Type B pancreatic cell (in vitro differentiated cells): ENCODE data around the gene PARP16. TPM values are rescaled to one million over a fixed set of nuclear protein-coding genes. Genes with fewer than 3 reads are reported as not detected.

ENCODE experiments used
- DNase-seq: peaks from one replicate; pipeline ENCODE4 v3.0.0; 2021; ENCODE audit warnings: mixed read lengths; ENCODE audit not compliant: unreplicated experiment; ENCODE audit errors: extremely low spot score
- H3K27ac Mint-ChIP-seq: 2 replicates; pipeline ENCODE4 v1.8.0; 2021; ENCODE audit warnings: mild to moderate bottlenecking, mixed read lengths
- H3K27me3 Mint-ChIP-seq: 2 replicates; pipeline ENCODE4 v1.8.0; 2021; ENCODE audit warnings: mixed read lengths
- H3K36me3 Mint-ChIP-seq: 2 replicates; pipeline ENCODE4 v1.8.0; 2021; ENCODE audit warnings: mixed read lengths
- H3K4me1 Mint-ChIP-seq: one replicate; pipeline ENCODE4 v1.8.0; 2021; ENCODE audit warnings: mixed read lengths; ENCODE audit not compliant: unreplicated experiment
- H3K4me3 Mint-ChIP-seq: 2 replicates; pipeline ENCODE4 v1.8.0; 2021; ENCODE audit warnings: mild to moderate bottlenecking, mixed read lengths
- H3K9me3 Mint-ChIP-seq: 2 replicates; pipeline ENCODE4 v1.8.0; 2021; ENCODE audit warnings: mixed read lengths
- CTCF ChIP-seq: fragments of 200-600 bp; sonication (generic); conservative IDR thresholded peaks from 2 replicates; pipeline ENCODE4 v1.5.0; 2021; ENCODE audit warnings: antibody characterized with exemption, mild to moderate bottlenecking
- total RNA-seq: library from RNA; stranded (reverse); gene quantifications from 2 replicates; pipeline ENCODE4 v1.2.1, GENCODE V29; 2021; ENCODE audit warnings: low replicate concordance

PARP16 gene
- total RNA-seq, 1 donor from 2014 or later = 12.7 TPM

DNA sequence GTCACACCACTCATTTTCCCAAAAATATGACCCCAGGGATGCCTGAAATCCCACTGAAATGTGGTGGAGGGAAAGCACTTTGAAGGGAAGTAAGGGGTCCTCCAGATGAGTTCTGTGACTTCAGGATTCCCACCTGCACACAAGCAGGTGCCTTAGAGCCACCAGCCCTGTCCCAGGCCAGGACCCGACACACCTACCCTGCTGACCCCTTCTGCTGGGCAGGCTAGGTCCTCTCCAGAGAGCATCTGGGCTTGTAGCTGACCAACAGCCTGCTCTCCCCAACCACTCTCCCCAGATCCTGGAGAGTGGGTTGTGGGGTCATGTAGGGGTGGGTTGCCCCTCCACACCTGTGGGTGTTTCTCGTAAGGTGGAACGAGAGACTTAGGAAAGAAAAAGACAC, 60.5 kb downstream of the PARP16 start:
- no peak for TF ChIP-seq CTCF
- DNase-seq = no peak
- Mint-ChIP-seq H3K27me3 (no peaks in the 10 kb centered on the region), H3K4me1 (no peaks in the 10 kb centered on the region), H3K27ac (no peak overlapping the region), H3K9me3 (no peaks in the 10 kb centered on the region), H3K4me3 (no peak overlapping the region), H3K36me3 (no peaks in the 10 kb centered on the region)

DNA sequence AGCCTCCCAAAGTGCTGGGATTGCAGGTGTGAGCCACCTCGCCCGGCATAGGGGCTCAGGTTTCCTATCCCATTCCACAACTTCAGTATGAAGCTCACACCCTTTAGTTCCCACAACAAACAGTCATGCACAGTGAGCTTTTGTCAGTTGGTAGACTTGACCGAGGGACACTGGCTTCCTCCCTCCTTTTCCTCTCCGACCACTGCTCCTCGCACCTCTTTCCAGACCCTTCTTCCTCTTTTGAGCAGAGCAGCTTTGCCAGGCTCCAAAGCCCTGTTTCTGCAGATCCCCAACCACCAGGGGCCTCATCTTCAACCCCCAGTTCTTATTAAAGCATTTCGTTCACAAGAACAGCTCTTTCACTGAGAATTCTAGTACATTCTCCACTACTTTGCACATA, 62.7 kb downstream of the PARP16 start:
- TF ChIP-seq CTCF = no peak
- no peaks in the 10 kb centered on the region for H3K36me3 Mint-ChIP-seq

GRCh38 chr15:65222891-65223290, 63.8 kb downstream of the PARP16 start:
- no peaks in the 10 kb centered on the region for H3K4me1 Mint-ChIP-seq
- H3K9me3 Mint-ChIP-seq = no peaks in the 10 kb centered on the region
- no peak overlapping the region for H3K27ac Mint-ChIP-seq
- no peak overlapping the region for H3K4me3 Mint-ChIP-seq
- no peak for TF ChIP-seq CTCF
- H3K27me3 Mint-ChIP-seq = no peaks in the 10 kb centered on the region
- no peaks in the 10 kb centered on the region for H3K36me3 Mint-ChIP-seq
- no peak for DNase-seq

More for the DNA sequence above, 62.7 kb downstream of the PARP16 start:
- Mint-ChIP-seq H3K4me3 (no peak overlapping the region), H3K27me3 (no peaks in the 10 kb centered on the region), H3K27ac (no peak overlapping the region), H3K9me3 (no peaks in the 10 kb centered on the region), H3K4me1 (no peaks in the 10 kb centered on the region)
- DNase-seq = no peak

DNA sequence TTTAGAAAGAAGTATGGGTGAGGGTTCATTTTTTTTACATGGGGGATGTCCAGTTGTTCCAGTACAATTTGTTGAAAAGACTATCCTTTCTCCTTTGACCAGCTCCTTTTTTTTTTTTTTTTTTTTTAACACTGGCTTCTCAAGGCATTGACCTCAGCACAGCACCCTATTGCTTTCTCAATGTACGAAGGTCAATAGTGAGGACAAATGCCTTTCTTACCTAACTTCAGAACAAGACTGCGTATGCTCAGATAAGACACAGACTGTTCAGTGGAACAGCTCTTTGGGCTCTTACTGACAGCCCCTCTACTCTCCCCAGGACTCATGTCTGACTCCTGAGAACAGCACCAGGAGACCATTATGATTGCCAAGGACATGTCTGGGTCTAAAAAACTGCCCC, 65.0 kb downstream of the PARP16 start:
- H3K4me1 Mint-ChIP-seq = no peaks in the 10 kb centered on the region

DNA sequence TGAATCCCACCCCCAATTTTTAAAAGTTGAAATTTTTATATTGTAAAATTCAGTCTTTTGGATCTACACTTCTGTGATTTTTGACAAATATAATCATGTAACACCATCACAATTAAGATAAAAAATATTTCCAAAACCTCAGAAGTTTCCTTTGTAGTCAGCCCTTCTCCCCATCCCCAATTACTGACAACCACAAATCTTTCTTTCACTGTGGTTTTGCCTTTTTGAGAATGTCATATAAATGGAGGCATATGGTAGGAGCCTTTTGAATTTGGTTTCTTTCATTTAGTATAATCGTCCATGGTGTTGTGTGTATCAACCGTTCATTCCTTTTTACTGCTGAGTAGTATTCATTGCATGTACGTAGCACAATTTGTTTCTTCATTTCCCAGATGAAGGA, 67.5 kb downstream of the PARP16 start:
- Mint-ChIP-seq H3K27ac (no peak overlapping the region), H3K4me1 (no peaks in the 10 kb centered on the region), H3K36me3 (no peaks in the 10 kb centered on the region), H3K27me3 (no peaks in the 10 kb centered on the region), H3K9me3 (no peaks in the 10 kb centered on the region), H3K4me3 (no peak overlapping the region)
- DNase-seq = no peak
- no peak for TF ChIP-seq CTCF

More for the DNA sequence above, 65.0 kb downstream of the PARP16 start:
- H3K4me3 Mint-ChIP-seq = no peak overlapping the region
- no peak for TF ChIP-seq CTCF
- no peak for DNase-seq
- no peak overlapping the region for H3K27ac Mint-ChIP-seq
- H3K9me3 Mint-ChIP-seq = no peaks in the 10 kb centered on the region
- no peaks in the 10 kb centered on the region for H3K36me3 Mint-ChIP-seq
- no peaks in the 10 kb centered on the region for H3K27me3 Mint-ChIP-seq
